AG10803 (cell line): ENCODE measurements around the gene RNASET2.

Experiments
- DNase-seq: peaks from one replicate; pipeline ENCODE4 v3.0.0; 2010; ENCODE audit warnings: low read depth
- H3K4me3 ChIP-seq: 2 replicates; pipeline ENCODE4 v1.5.1; 2011; ENCODE audit warnings: mild to moderate bottlenecking, low read length, control low read depth
- CTCF ChIP-seq: conservative IDR thresholded peaks from 2 replicates; pipeline ENCODE4 v1.5.1; 2011; ENCODE audit warnings: mild to moderate bottlenecking, low read length, control low read depth, inconsistent platforms

Gene RNASET2

GRCh38 chr6:166957087-166957804 is 896 bp upstream of the RNASET2 start:
- no peak for TF ChIP-seq CTCF
- H3K4me3 ChIP-seq, result peak overlapping the region; percentile 78
- peak; percentile 35 for DNase-seq

- H3K4me3 ChIP-seq, result peak overlapping the region; percentile 78
- DNase-seq, result no peak
- TF ChIP-seq CTCF, result no peak
Measured at GRCh38 chr6:166955865-166956443, 396 bp downstream of the RNASET2 start.

GRCh38 chr6:166955121-166955864 is 1.1 kb downstream of the RNASET2 start:
- H3K4me3 ChIP-seq, result peak overlapping the region; percentile 78
- DNase-seq, result no peak
- TF ChIP-seq CTCF, result no peak

DNA sequence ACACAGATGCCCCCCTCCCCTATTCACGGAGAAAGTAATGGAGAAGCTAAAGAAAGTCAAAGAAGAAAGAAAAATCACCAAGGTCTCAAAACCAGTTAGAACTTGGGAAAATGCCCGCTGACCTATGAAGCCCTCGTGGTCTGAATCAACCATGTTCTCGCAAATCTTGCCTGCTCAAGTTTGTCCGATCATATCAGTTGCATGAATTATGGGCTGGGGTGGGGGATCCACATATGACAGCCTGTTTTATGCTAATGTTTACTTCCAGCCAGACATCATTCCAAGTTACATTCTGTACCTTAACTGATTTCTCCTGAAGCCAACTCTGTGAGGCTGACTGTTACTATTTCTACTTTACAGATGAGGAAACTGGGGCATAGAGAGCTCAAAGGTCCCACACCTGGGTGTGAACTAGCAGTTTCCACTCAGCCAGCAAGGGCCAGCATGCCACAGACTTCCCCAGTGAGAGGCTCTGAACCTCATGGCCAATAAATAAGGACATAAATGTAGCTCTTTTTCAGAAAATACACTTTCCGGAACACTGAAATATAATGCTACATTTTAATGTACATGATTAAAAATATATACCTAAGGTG is 2.1 kb downstream of the RNASET2 start:
- TF ChIP-seq CTCF, result no peak
- H3K4me3 ChIP-seq, result no peak overlapping the region
- DNase-seq, result no peak

DNA sequence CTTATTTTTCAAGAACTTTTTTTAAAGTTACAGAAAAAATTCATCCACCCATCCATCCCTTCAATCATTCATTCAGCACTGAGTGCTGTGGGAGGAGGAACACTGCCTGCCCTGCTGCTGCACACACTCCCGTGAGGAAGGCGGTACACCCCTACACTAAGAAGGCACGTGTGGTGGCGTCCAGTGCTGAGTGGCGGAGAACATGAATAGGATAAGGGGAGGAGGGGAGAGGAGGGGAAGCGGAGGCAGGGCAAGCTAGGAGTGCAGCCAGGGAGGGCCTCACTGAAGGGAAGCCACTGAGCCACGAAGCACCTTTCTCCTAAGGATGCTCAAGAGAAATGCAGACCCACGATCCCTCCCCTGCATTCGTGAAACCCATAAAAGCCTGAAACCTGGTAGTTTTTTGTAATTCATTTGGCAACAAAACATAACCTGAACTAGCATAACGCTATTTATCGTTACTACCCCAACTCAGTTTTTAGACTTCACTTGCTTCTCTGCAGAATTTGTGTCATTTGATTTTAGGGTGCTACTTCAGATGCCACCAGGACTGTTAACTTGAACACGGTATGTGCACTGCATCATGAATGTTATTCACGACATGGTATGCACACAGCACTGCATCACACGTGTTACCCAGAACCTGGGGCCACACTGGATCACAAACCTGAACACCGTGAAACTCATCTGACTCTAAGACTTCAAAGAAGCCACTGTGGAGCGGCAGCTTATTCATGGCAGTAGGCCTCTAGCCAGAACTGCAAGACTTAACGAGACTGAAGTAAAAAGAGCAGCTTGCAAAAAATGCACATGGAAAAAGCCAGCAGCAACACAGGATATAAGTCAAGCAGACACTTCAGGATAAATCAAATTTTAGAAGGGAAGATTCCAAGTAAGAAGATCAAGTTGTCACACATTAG is 3.5 kb downstream of the RNASET2 start:
- H3K4me3 ChIP-seq, result no peak overlapping the region
- DNase-seq, result no peak
- no peak for TF ChIP-seq CTCF

DNA sequence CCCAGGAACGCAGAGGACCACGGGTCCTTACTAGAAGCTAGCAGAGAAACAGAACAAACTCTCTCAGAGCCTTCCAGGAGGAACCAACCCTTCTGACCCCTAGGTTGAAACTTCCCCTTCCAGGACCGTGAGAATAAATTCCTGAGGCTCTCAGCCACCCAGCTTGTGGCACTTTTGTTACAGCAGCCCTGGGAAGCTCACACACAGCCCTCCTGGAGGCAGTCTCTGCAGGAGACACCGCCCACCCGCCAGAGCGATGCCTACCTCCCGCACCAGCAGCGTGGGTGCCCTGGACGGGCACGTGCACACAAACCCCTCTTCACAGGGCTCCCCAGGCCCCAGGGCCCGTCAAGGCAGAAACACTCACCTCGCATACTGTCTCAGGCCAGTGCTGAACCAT is 4.2 kb downstream of the RNASET2 start:
- no peak for DNase-seq
- TF ChIP-seq CTCF, result no peak
- no peak overlapping the region for H3K4me3 ChIP-seq
